HCT116 (cell line): ENCODE results near the gene RFPL3.

Experiments
- CEBPB ChIP-seq: IDR thresholded peaks from 2 replicates; pipeline ENCODE4 v1.6.1; 2012; ENCODE audit warnings: low read depth
- FOSL1 ChIP-seq: IDR thresholded peaks from 2 replicates; pipeline ENCODE4 v1.6.1; 2012; ENCODE audit warnings: low read depth
- POLR2A ChIP-seq: IDR thresholded peaks from 2 replicates; pipeline ENCODE4 v1.7.0; 2011; ENCODE audit warnings: borderline replicate concordance; ENCODE audit not compliant: insufficient read depth, insufficient read length; ENCODE audit errors: extremely low read depth
- POLR2AphosphoS5 ChIP-seq: IDR thresholded peaks from 2 replicates; pipeline ENCODE4 v1.6.1; 2011; ENCODE audit warnings: mild to moderate bottlenecking, low read depth, low read length, moderate library complexity
- SIN3A ChIP-seq: IDR thresholded peaks from 2 replicates; pipeline ENCODE4 v1.6.1; 2012; ENCODE audit warnings: low read depth
- TCF7L2 ChIP-seq: IDR thresholded peaks from 2 replicates; pipeline ENCODE4 v1.7.0; 2011; ENCODE audit warnings: borderline replicate concordance, inconsistent platforms; ENCODE audit not compliant: insufficient read depth, insufficient read length; ENCODE audit errors: extremely low read depth
- ZFX ChIP-seq: fragments of 450-650 bp; IDR thresholded peaks from 2 replicates; pipeline ENCODE4 v1.6.1; 2017
- TF ChIP-seq, protein P1 (sequence below), 3 experiments: fragments of 200-600 bp in 1 of 3; sonication (generic) in 1 of 3; IDR thresholded peaks in 2 of 3; conservative IDR thresholded peaks in 1 of 3; 2 replicates each; pipeline ENCODE4 v1.5.1; 2012 to 2017; ENCODE audit warnings: low read depth in 2 of 3, low read length in 2 of 3, antibody characterized with exemption in 1 of 3, borderline replicate concordance in 1 of 3, control low read depth in 1 of 3, mild to moderate bottlenecking in 1 of 3, mixed read lengths in 1 of 3, mixed run types in 1 of 3, moderate library complexity in 1 of 3; ENCODE audit not compliant: insufficient read depth in 1 of 3

DNA sequence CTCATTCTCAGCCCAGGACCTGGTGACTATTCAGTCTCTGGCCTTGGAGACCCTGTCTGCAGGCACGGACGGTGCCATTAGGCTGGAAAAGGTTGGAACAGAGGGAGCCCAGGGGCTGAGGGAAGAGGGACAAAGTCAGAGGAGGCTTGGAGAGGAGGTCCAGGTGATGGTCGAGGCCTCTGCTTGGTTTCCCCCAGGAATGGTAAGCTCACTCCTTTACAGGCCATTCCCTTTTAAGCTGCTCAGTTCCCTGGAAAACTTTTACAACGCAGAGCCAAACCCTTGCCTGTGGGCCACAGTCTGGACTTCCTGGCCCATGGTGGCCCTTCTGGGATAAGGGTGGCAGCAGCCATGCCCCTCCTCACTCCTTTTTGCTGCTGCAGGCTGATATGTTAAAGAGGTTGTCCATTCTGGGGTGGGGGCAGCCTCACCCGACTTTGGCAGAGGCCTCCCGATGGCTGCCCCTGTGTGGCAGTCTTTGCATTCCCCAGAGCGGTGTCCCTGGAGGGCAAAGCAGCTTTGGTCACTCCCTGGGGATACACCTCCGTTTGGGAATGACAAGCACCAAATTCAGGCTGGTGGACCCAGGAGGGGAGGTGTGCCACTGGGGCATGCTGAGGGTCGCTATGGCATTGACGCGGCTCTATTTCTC lies 34.0 kb upstream of the RFPL3 start:
- TF ChIP-seq, protein P1, sequence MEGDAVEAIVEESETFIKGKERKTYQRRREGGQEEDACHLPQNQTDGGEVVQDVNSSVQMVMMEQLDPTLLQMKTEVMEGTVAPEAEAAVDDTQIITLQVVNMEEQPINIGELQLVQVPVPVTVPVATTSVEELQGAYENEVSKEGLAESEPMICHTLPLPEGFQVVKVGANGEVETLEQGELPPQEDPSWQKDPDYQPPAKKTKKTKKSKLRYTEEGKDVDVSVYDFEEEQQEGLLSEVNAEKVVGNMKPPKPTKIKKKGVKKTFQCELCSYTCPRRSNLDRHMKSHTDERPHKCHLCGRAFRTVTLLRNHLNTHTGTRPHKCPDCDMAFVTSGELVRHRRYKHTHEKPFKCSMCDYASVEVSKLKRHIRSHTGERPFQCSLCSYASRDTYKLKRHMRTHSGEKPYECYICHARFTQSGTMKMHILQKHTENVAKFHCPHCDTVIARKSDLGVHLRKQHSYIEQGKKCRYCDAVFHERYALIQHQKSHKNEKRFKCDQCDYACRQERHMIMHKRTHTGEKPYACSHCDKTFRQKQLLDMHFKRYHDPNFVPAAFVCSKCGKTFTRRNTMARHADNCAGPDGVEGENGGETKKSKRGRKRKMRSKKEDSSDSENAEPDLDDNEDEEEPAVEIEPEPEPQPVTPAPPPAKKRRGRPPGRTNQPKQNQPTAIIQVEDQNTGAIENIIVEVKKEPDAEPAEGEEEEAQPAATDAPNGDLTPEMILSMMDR (IDR thresholded peaks at IDR 0.05 in 2 of 3, conservative IDR thresholded peaks at IDR 0.05 in 1 of 3; ENCODE audit: borderline replicate concordance in 1 of 3, insufficient read depth in 1 of 3, low read depth in 2 of 3, low read length in 2 of 3): no peak
- TF ChIP-seq POLR2A (no peak), SIN3A (no peak), ZFX (no peak), TCF7L2 (no peak), POLR2AphosphoS5 (no peak), CEBPB (no peak), FOSL1 (no peak)
